Measurements from ENCODE around the gene UNC93A.

UNC93A gene

DNA sequence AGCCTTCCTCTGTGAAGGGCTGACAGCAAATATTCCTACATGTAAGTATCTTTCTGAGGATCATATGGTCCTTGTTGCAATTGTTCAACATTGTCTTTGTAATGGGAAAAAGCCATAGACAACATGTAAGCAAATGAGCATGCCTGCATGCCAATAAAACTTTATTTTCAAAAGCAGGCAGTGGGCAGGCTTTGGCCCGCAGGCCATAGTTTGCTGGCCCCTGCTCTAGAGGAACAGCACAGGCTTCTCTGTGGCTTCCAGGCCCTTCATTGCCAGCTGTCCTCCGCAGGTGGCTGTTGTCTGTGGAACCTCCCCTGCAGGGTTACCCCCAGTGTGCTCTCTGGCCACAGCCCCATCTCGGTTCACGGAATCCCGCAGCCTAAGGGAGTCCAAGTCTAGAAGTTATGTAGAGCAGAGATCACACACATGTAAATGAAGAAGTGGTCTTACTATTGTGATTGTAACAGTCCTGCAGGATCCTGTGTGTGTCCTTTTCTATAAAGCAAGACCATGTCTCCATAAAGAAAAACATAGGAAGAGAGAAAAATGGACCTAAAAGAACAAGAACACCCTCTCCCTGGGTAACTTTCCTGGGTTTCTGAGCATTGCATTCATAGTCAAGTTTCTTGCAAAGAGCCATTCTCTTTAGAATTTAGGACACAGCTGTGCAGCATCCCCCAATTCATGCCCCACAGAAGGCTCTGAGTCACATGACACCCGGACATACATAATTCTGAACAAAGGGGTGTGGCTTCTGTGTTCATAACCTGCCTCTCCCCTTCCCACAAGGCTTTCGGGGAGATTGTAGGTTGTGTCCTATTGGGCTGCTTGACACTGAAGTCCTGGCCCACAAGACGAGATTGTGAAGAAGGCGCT is 10.0 kb downstream of the UNC93A start:
- H3K27me3 ChIP-seq (ENCODE audit: insufficient read depth, poor library complexity, severe bottlenecking), result peaks cover 10% of the 10 kb centered on the region
- H3K27ac ChIP-seq (ENCODE audit: poor library complexity, severe bottlenecking), result no peak overlapping the region
- ATAC-seq (ENCODE audit: low read depth), result no peak
- TF ChIP-seq, protein P1, sequence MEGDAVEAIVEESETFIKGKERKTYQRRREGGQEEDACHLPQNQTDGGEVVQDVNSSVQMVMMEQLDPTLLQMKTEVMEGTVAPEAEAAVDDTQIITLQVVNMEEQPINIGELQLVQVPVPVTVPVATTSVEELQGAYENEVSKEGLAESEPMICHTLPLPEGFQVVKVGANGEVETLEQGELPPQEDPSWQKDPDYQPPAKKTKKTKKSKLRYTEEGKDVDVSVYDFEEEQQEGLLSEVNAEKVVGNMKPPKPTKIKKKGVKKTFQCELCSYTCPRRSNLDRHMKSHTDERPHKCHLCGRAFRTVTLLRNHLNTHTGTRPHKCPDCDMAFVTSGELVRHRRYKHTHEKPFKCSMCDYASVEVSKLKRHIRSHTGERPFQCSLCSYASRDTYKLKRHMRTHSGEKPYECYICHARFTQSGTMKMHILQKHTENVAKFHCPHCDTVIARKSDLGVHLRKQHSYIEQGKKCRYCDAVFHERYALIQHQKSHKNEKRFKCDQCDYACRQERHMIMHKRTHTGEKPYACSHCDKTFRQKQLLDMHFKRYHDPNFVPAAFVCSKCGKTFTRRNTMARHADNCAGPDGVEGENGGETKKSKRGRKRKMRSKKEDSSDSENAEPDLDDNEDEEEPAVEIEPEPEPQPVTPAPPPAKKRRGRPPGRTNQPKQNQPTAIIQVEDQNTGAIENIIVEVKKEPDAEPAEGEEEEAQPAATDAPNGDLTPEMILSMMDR (IDR thresholded peaks at IDR 0.05; ENCODE audit: poor library complexity, severe bottlenecking), result no peak
- H3K36me3 ChIP-seq (ENCODE audit: low read depth), result no peaks in the 10 kb centered on the region
- H3K9me3 ChIP-seq (ENCODE audit: severe bottlenecking), result no peaks in the 10 kb centered on the region
- no peak overlapping the region for H3K4me3 ChIP-seq (ENCODE audit: severe bottlenecking)
- H3K4me1 ChIP-seq (ENCODE audit: insufficient read depth, poor library complexity, severe bottlenecking), result no peaks in the 10 kb centered on the region
- DNase-seq (ENCODE audit: low spot score), result no peak

DNA sequence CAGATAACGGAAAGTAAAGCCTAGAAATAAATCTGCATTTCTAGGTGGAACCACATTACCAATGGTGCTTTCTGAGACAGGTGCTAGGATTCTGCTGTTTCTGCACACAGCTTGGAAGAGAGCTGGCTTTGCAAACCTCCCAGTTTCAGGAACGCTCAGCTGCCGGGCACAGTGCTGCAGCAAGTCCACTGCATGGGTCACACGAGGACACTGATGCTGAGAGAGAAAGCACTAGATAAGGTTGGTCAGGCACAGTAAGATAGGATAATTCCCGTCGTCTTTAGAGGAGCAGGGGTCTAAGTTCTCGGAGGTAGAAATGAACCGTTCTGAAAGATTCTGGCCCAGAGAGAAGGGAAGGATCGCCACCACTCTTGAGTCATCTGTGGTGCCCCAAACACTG is 11.0 kb downstream of the UNC93A start:
- no peaks in the 10 kb centered on the region for H3K36me3 ChIP-seq (ENCODE audit: low read depth)
- TF ChIP-seq, protein P1 (IDR thresholded peaks at IDR 0.05; ENCODE audit: poor library complexity, severe bottlenecking), result no peak
- no peak overlapping the region for H3K4me3 ChIP-seq (ENCODE audit: severe bottlenecking)
- peaks cover 4% of the 10 kb centered on the region for H3K27me3 ChIP-seq (ENCODE audit: insufficient read depth, poor library complexity, severe bottlenecking)
- DNase-seq (ENCODE audit: low spot score), result no peak
- ATAC-seq (ENCODE audit: low read depth), result no peak
- no peaks in the 10 kb centered on the region for H3K9me3 ChIP-seq (ENCODE audit: severe bottlenecking)
- H3K27ac ChIP-seq (ENCODE audit: poor library complexity, severe bottlenecking), result no peak overlapping the region
- H3K4me1 ChIP-seq (ENCODE audit: insufficient read depth, poor library complexity, severe bottlenecking), result no peaks in the 10 kb centered on the region

GRCh38 chr6:167302796-167303195 is 11.7 kb downstream of the UNC93A start:
- Histone ChIP-seq H3K9me3 (ENCODE audit: severe bottlenecking) (no peaks in the 10 kb centered on the region), H3K27ac (ENCODE audit: poor library complexity, severe bottlenecking) (no peak overlapping the region), H3K36me3 (ENCODE audit: low read depth) (no peaks in the 10 kb centered on the region), H3K4me3 (ENCODE audit: severe bottlenecking) (no peak overlapping the region), H3K27me3 (ENCODE audit: insufficient read depth, poor library complexity, severe bottlenecking) (no peaks in the 10 kb centered on the region), H3K4me1 (ENCODE audit: insufficient read depth, poor library complexity, severe bottlenecking) (no peaks in the 10 kb centered on the region)
- DNase-seq (ENCODE audit: low spot score) (no peak), ATAC-seq (ENCODE audit: low read depth) (no peak)
- TF ChIP-seq, protein P1 (IDR thresholded peaks at IDR 0.05; ENCODE audit: poor library complexity, severe bottlenecking), result no peak

DNA sequence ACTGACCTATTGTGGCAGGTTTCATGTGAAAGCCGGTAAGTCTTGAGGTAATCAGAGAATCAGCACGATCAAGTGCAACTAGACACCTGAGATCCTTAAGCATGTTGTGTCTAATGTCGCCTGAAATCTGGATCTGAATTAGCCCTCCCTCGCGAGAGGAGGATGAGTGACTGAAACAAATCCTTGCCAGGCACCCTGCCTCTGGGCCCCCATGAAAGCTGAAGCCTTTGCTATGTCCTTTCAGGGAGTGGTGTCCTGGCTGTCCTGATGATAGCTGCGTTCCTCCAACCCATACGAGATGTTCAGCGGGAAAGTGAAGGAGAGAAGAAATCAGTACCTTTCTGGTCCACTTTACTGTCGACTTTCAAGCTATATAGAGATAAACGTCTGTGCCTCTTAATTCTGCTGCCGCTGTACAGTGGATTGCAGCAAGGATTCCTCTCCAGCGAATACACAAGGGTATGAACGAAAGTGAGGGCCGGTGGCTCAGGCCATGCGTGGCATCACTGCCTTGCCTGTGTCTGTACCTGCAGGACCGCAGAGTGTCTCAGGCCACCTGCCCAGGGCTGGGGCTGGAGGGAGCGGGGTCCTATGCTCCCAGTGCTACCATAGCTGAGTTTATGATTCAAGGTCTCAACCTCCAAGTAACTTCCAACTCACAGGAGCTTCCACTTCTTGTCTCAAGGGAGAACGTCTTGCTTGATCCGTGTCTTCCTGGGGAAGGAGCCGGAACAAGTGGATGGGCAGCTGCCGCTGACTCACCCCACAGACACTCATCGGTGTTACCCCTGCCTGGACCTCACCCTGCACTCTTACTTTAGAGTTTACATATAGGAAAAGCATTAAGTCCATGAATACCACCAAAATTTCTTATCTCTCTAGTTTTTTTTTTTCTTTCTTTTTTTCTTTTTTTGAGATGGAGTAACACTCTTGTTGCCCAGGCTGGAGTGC is 12.8 kb downstream of the UNC93A start:
- Histone ChIP-seq H3K27ac (ENCODE audit: poor library complexity, severe bottlenecking) (no peak overlapping the region), H3K4me3 (ENCODE audit: severe bottlenecking) (no peak overlapping the region), H3K4me1 (ENCODE audit: insufficient read depth, poor library complexity, severe bottlenecking) (no peaks in the 10 kb centered on the region), H3K9me3 (ENCODE audit: severe bottlenecking) (no peaks in the 10 kb centered on the region), H3K36me3 (ENCODE audit: low read depth) (no peaks in the 10 kb centered on the region), H3K27me3 (ENCODE audit: insufficient read depth, poor library complexity, severe bottlenecking) (no peaks in the 10 kb centered on the region)
- DNase-seq (ENCODE audit: low spot score) (no peak), ATAC-seq (ENCODE audit: low read depth) (0 out of 3 replicates have a peak, but pooled peaks have one; percentile 40)
- TF ChIP-seq, protein P1 (IDR thresholded peaks at IDR 0.05; ENCODE audit: poor library complexity, severe bottlenecking), result no peak

All from RWPE2 (cell line).